Dendritic cell treated with granulocyte-macrophage colony-stimulating factor and Interleukin-4, amounts not matched to agents 40 ng/mL and 50 ng/mL, for 4 days (primary cell): ENCODE measurements around the gene TMPRSS2.

Experiments used
- H3K27ac Mint-ChIP-seq: one replicate; pipeline ENCODE4 v1.8.0; 2022; ENCODE audit warnings: mild to moderate bottlenecking, mixed read lengths
- H3K27me3 Mint-ChIP-seq: one replicate; pipeline ENCODE4 v1.8.0; 2022; ENCODE audit warnings: mild to moderate bottlenecking, mixed read lengths
- H3K36me3 Mint-ChIP-seq: one replicate; pipeline ENCODE4 v1.8.0; 2022; ENCODE audit warnings: low read depth, mixed read lengths
- H3K4me1 Mint-ChIP-seq: one replicate; pipeline ENCODE4 v1.8.0; 2022; ENCODE audit warnings: low read depth, mixed read lengths
- H3K4me3 Mint-ChIP-seq: one replicate; pipeline ENCODE4 v1.8.0; 2022; ENCODE audit warnings: mild to moderate bottlenecking, moderate library complexity, mixed read lengths
- H3K9me3 Mint-ChIP-seq: one replicate; pipeline ENCODE4 v1.8.0; 2022; ENCODE audit warnings: mixed read lengths
- intact Hi-C: fragments of 100-400 bp; cut with micrococcal nuclease; formaldehyde crosslinking; loops from one replicate; pipeline ENCODE4 v1.15.0; 2022

TMPRSS2 gene

DNA sequence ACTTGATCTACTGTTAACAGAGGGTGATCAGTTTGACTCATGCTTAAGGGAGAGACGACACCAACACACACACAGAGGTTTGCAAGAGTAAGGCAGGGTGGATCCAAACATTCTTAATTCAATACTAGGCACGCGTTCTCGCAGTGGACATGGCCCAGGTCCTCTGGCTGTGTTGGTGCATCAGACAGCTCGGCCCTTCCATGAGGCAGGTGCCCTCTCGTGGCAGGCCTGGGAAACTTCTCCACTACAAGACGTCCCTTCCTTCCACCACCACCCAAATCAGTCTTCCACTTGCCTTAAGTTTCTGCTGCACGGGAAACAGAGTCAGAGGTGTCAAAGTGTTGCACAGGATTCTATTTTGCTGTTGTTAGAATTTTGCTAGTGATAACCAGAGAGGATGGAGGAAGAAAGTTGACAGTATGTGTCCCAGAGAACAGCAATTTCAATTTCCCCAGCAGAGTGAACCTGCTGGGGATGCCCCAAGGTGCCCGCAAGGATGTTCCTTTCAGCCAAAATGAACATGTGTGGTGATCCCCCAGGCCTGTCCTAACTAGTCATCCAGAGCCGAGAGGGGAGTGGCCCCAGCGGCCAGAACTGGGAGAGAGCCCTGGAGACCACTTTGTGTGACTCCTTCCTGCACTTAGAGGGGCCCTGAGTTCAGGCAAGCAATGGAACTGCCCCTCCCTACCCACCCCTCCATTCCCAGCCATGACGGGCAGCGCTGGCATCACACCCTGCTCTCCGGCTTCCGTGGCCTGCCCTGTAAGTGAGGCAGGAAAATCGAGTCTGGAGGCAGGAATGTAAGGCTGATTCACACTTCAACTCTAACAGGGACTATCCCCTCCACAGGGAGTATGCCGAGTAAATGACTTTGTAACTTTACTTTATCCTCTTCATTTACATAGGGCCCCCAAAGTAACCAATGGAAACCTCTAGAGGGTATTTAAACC, 47.1 kb downstream of the TMPRSS2 start:
- Mint-ChIP-seq H3K36me3 (peaks cover 8% of the 10 kb centered on the region), H3K27ac (no peak overlapping the region), H3K9me3 (no peaks in the 10 kb centered on the region)

DNA sequence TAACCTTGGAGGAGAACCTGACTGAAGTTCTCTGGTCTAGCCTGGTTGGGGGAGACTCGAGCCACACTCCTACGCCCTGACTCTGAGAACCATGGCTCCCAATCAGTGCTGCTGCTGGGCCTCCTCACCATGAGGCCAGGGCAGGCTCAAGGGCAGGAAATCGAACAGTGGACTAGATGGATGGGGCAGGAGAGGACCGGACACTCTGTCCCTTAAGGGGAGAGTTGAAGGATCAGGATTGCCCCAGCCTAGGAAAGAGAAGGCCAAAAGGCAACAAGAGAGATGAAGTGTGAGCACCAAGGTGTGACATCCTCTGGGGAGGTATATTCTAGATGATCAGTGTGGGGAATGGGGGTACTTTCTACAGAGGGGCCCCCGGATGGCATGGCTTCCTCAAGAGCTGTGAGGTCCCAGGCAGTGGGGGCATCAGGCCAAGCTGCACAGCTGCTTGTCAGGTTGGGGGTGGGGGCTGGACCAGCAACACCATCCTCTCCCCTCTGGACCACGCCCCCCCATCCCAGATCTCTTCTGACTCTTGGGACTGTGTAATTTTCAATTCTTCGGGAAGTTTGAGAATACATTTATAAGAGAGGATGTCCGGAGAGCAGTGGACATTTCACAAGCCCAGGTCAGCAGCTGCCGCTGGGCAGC, 47.9 kb downstream of the TMPRSS2 start:
- Mint-ChIP-seq H3K27me3 (peaks cover 3% of the 10 kb centered on the region), H3K9me3 (no peaks in the 10 kb centered on the region), H3K4me3 (no peak overlapping the region), H3K27ac (no peak overlapping the region), H3K36me3 (peaks cover 8% of the 10 kb centered on the region), H3K4me1 (peaks cover 7% of the 10 kb centered on the region)
- intact Hi-C loops, result loop anchor here (1.0 kb wide), 1 partner anchor 177 kb away; no protein-coding TSS in a partner anchor

More for the DNA sequence above, 47.1 kb downstream of the TMPRSS2 start:
- Mint-ChIP-seq H3K4me1 (peaks cover 7% of the 10 kb centered on the region), H3K27me3 (peaks cover 7% of the 10 kb centered on the region), H3K4me3 (no peak overlapping the region)
- intact Hi-C loops, result loop anchor here (1.0 kb wide), 1 partner anchor 178 kb away; no protein-coding TSS in a partner anchor

DNA sequence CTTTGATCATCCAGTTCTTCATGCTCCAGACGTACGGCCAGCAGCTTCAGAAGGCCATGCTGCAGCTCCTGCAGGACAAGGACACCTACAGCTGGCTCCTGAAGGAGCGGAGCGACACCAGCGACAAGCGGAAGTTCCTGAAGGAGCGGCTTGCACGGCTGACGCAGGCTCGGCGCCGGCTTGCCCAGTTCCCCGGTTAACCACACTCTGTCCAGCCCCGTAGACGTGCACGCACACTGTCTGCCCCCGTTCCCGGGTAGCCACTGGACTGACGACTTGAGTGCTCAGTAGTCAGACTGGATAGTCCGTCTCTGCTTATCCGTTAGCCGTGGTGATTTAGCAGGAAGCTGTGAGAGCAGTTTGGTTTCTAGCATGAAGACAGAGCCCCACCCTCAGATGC, 49.4 kb downstream of the TMPRSS2 start:
- no peak overlapping the region for H3K4me3 Mint-ChIP-seq
- H3K27me3 Mint-ChIP-seq, result peaks cover 3% of the 10 kb centered on the region
- H3K27ac Mint-ChIP-seq, result no peak overlapping the region
- no peaks in the 10 kb centered on the region for H3K9me3 Mint-ChIP-seq
- H3K36me3 Mint-ChIP-seq, result peaks cover 9% of the 10 kb centered on the region
- peaks cover 7% of the 10 kb centered on the region for H3K4me1 Mint-ChIP-seq
- intact Hi-C loops, result no loop called here

DNA sequence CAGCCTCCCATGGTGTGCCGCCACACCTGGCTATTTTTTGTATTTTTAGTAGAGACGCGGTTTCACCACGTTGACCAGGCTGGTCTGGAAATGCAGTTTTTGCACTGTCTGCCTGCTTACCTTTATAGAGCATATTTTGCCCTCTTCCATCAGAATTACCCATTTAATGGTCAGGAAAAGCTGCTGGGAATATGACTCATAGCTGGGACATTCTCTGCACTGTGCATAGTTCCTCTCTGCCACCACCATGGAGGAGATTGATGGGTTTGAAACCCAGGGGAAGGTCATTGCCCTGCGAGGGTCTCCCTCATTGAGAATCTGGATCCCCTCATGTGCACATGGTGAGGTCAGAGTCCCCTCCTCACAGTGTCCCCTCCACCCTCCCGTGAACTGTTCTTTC, 49.8 kb downstream of the TMPRSS2 start:
- H3K4me1 Mint-ChIP-seq, result peaks cover 7% of the 10 kb centered on the region
- H3K9me3 Mint-ChIP-seq, result no peaks in the 10 kb centered on the region
- H3K27ac Mint-ChIP-seq, result no peak overlapping the region
- no peak overlapping the region for H3K4me3 Mint-ChIP-seq
- intact Hi-C loops, result no loop called here
- H3K36me3 Mint-ChIP-seq, result peaks cover 13% of the 10 kb centered on the region
- peaks cover 3% of the 10 kb centered on the region for H3K27me3 Mint-ChIP-seq

DNA sequence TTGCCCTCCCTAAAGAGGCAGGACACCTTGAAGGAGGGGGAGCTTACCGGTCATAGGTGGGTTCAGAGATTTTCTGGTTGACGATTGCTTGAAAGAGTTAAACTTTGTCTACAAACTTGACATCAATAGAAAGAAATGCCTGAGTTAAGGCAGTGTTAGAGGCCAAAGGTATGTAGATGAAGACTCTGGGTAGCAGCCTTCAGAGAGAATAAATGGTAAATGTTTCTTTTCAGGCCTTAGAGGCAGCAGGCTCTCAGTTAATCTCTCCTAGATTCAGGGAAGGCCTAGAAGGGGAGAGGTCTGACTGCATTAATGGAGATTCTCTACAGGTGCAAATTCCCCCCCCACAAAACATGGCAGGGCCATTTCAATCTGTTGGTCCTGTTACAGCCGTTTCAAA, 54.2 kb downstream of the TMPRSS2 start:
- no peak overlapping the region for H3K4me3 Mint-ChIP-seq
- peaks cover 27% of the 10 kb centered on the region for H3K36me3 Mint-ChIP-seq
- H3K9me3 Mint-ChIP-seq, result no peaks in the 10 kb centered on the region
- intact Hi-C loops, result no loop called here
- no peaks in the 10 kb centered on the region for H3K27me3 Mint-ChIP-seq
- H3K27ac Mint-ChIP-seq, result no peak overlapping the region
- H3K4me1 Mint-ChIP-seq, result peaks cover 7% of the 10 kb centered on the region

DNA sequence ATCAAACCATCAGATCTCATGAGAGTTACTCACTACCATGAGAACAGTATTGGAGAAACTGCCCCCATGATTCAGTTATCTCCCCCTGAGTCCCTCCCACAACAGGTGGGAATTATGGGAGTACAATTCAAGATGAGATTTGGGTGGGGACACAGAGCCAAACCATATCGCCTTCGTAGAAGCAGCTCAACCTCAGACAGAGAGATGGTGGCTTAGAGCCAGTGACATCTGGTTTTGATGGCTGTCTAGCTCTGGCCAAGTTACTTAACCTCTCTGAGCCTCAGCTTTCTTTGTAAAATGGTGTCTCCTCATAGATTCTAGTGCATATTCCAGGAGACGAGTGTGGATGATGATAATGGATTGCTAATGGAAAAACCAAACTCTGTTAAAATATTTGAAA, 54.8 kb downstream of the TMPRSS2 start:
- intact Hi-C loops, result no loop called here
- Mint-ChIP-seq H3K27me3 (no peaks in the 10 kb centered on the region), H3K9me3 (no peaks in the 10 kb centered on the region), H3K4me3 (no peak overlapping the region), H3K27ac (no peak overlapping the region), H3K4me1 (peaks cover 7% of the 10 kb centered on the region), H3K36me3 (peaks cover 29% of the 10 kb centered on the region)

DNA sequence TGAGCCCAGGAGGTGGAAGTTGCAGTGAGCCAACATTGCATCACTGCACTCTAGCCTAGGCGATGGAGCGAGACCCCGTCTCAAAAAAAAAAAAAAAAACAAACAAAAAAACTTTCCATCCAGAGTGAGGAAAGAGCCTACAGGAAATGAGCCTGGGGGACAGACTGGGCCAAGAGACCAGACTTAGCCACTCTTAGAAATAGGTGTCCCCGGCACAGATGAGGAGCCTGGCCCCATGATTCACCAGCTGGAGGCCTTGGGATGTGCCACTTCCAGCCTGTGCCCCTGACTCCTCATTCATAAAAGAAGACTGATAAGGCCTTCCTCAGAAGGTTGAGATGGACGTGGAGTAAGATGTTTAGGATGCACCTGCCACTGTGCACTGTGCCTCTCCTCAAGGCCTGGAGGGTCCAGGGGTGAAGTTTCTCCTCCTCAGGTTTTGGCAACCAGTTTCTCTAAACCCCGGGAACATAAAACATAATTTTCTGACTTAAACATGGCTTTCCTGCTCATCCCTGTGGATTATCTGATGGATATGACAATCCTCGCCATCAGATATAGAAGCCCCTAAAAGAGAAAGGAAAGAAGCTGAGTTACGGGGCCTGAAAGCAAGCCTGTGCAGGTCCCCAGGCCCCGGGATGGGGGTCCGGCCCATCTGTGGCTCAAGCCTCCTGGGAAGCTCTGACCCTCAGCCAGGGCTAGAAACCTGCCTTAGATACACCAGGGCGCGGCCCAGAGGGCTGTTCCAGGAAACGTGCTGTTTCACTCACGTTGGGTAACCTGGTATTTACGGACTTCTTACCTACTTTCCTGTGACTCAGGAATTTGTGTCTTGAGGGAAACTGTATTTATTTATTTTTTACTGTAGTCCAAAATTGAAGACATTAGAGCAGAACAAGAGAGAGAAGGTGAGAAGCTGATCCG, 55.9 kb downstream of the TMPRSS2 start:
- Mint-ChIP-seq H3K4me3 (no peak overlapping the region), H3K27ac (no peak overlapping the region), H3K27me3 (no peaks in the 10 kb centered on the region), H3K4me1 (no peaks in the 10 kb centered on the region), H3K36me3 (peaks cover 38% of the 10 kb centered on the region), H3K9me3 (no peaks in the 10 kb centered on the region)
- intact Hi-C loops, result no loop called here

DNA sequence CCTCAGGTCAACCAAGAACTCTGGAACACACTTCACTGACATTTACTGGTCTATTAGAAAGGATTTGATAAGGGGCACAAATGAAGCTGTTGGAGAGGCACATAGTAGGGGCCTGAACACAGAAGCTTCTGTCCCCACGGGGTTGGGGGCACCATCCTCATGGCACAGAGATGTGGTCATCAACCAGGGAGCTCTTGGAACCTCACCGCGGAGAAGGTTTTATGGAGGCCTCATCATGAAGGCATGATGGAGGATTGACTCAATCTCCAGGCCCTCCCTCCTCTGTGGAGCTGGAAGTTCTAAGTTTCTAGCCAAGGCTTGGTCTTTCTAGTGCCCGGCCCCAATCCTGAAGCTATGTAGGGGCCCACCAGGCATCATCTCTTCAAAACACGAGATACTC, 58.3 kb downstream of the TMPRSS2 start:
- H3K9me3 Mint-ChIP-seq, result no peaks in the 10 kb centered on the region
- peaks cover 57% of the 10 kb centered on the region for H3K36me3 Mint-ChIP-seq
- no peak overlapping the region for H3K27ac Mint-ChIP-seq
- H3K27me3 Mint-ChIP-seq, result no peaks in the 10 kb centered on the region
- H3K4me1 Mint-ChIP-seq, result no peaks in the 10 kb centered on the region
- intact Hi-C loops, result no loop called here
- no peak overlapping the region for H3K4me3 Mint-ChIP-seq

DNA sequence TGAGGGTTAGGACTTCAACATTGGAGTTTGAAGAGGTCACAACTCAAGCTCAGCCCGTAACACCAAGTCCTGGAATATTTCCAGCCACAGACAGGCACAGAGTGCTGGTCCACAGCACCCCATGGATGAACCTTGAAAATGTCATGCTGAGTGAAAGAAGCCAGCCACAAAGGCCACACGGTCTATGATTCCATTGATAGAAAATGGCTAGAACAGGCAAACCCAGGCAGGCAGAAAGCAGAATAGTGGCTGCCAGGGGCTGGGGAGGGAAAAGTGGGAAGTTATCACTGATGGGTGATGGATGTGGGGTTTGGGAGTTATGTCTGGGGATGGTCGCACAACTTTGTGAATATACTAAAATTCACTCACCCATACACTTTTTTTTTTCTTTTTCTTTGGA, 60.6 kb downstream of the TMPRSS2 start:
- no peak overlapping the region for H3K27ac Mint-ChIP-seq
- peaks cover 50% of the 10 kb centered on the region for H3K36me3 Mint-ChIP-seq
- intact Hi-C loops, result no loop called here
- no peaks in the 10 kb centered on the region for H3K9me3 Mint-ChIP-seq
- H3K27me3 Mint-ChIP-seq, result no peaks in the 10 kb centered on the region
- no peaks in the 10 kb centered on the region for H3K4me1 Mint-ChIP-seq
- H3K4me3 Mint-ChIP-seq, result no peak overlapping the region

DNA sequence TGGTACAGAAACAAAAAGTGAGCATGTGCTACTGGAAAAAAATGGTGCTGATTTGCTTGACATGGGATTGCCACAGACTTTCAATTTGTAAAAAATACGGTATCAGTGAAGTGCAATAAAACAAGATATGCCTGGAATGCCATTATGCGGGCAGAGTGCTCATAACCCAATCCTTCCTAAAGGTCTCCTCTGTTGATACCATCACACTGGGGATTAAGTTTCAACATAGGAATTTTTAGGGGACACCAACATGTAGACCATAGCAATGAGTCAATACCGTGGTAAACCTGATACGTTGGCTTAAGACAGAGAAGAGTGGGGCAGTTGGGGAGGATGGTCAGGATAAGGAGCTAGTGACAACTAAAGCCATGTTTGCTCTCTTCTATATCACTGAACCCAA, 61.4 kb downstream of the TMPRSS2 start:
- peaks cover 57% of the 10 kb centered on the region for H3K36me3 Mint-ChIP-seq
- intact Hi-C loops, result no loop called here
- H3K27me3 Mint-ChIP-seq, result no peaks in the 10 kb centered on the region
- no peak overlapping the region for H3K4me3 Mint-ChIP-seq
- no peaks in the 10 kb centered on the region for H3K4me1 Mint-ChIP-seq
- no peak overlapping the region for H3K27ac Mint-ChIP-seq
- no peaks in the 10 kb centered on the region for H3K9me3 Mint-ChIP-seq

DNA sequence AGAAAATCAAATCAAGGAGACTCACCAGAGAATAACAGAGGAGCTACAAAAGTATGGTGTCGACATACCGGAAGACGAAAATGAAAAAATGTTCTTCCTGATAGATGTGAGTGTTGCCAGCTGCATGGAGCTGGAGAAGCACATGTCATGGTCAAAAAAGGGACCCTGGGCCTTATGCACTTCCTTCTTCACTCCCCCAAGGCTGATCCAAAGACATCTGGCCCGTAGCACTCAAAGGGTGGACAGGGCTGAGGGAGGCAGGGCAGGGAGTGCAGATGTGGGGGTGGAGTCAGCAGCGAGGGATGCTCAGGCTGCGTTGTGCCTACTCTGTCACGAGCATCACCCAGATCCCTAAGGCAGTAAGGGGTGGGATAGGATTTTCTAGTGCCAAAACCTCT, 62.5 kb downstream of the TMPRSS2 start:
- Mint-ChIP-seq H3K36me3 (peaks cover 68% of the 10 kb centered on the region), H3K4me1 (no peaks in the 10 kb centered on the region), H3K9me3 (no peaks in the 10 kb centered on the region), H3K27me3 (no peaks in the 10 kb centered on the region), H3K27ac (no peak overlapping the region), H3K4me3 (no peak overlapping the region)
- intact Hi-C loops, result no loop called here

DNA sequence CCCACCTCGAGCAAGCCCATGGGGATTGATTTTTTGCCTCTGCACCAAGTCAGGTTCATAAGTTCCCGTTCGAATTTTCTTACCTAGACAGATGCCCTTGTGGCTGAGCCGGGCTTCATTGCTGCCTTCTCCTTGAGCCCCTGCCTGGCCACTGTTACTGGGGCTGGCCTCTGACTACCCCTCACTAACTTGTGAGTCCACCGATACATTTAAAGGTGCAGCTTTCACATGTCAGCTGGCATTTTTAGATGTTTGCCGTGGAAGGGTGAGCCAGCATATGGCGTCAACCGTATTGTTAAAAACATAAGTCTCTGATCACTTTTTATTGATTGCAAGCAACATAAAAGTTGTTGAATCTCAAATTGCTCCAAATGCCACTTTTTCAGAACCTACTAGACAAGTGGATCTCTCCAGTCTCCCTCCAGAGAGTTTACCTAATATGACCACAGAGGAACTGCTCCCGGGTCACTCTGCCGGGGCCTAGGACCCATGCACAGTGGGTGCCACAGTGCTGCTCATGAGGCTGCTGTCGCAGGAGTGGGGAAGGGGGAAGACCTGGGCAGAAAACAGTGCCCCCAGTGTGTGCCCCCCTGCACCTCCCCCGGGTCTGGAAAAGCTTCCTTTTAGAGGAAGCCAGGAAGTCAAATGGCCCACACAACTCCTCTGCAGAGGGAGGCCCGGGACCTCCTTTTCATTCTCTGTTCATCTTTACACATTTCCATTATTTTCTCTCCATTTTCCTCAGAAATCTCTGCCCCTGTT, 63.1 kb downstream of the TMPRSS2 start:
- intact Hi-C loops, result no loop called here
- Mint-ChIP-seq H3K27me3 (no peaks in the 10 kb centered on the region), H3K4me1 (no peaks in the 10 kb centered on the region), H3K9me3 (no peaks in the 10 kb centered on the region), H3K36me3 (peaks cover 69% of the 10 kb centered on the region), H3K27ac (no peak overlapping the region), H3K4me3 (no peak overlapping the region)

DNA sequence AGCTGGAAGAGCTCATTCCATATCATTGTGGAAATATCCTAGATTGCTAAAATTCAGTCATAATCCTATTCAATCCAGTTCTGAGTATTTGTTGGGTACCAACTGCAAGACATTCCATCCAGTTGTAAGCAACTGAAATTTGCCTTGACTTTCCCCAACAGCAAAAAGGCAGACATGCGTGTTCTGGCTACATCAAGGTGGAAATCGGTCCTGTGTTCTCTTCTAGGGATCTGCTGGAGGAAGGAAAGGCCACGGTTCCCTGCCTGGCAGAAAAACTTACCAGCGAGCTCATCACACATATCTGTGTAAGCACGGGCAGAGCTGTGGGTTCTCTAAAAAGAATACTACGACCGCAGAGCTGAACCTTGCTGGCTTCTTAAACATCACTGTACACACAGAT, 64.4 kb downstream of the TMPRSS2 start:
- no peak overlapping the region for H3K27ac Mint-ChIP-seq
- intact Hi-C loops, result no loop called here
- H3K27me3 Mint-ChIP-seq, result no peaks in the 10 kb centered on the region
- peaks cover 56% of the 10 kb centered on the region for H3K36me3 Mint-ChIP-seq
- no peak overlapping the region for H3K4me3 Mint-ChIP-seq
- H3K4me1 Mint-ChIP-seq, result no peaks in the 10 kb centered on the region
- H3K9me3 Mint-ChIP-seq, result no peaks in the 10 kb centered on the region
